Naive thymus-derived CD4-positive, alpha-beta T cell (primary cell): ENCODE measurements around the gene UMODL1. TPM values are rescaled to one million over a fixed set of nuclear protein-coding genes. Genes with fewer than 3 reads are reported as not detected.

ENCODE experiments used
- ATAC-seq: fragments of 150-1000 bp; cut with Tn5 transposase; 2 replicates; pipeline ENCODE4 v1.10.0; 2021; ENCODE audit warnings: mild to moderate bottlenecking, moderate library complexity
- CTCF ChIA-PET: fragments of 350-600 bp; sonication (Branson Sonifier 250); formaldehyde crosslinking; loops from one replicate; lab custom pipeline; 2021; ENCODE audit warnings: antibody characterized with exemption; lab: Charles Lee
- POLR2A ChIA-PET: fragments of 350-600 bp; sonication (Branson Sonifier 250); formaldehyde crosslinking; loops from one replicate; lab custom pipeline; 2021; ENCODE audit warnings: antibody characterized with exemption, inconsistent platforms; lab: Charles Lee
- DNase-seq, 9 donors: peaks; one replicate each; pipeline versions ENCODE4 v3.0.0 to v3.0.0-alpha.2; 2020 to 2022; ENCODE audit warnings: mixed read lengths in 1 of 9
- H3K27ac ChIP-seq: one replicate; pipeline ENCODE4 v1.7.0; 2013; ENCODE audit warnings: mild to moderate bottlenecking, low read depth, low read length, moderate library complexity
- H3K27me3 ChIP-seq, 2 donors: one replicate each; pipeline ENCODE4 v1.7.0; 2013; ENCODE audit warnings: low read length in 2 of 2, mild to moderate bottlenecking in 2 of 2, moderate library complexity in 2 of 2; ENCODE audit not compliant: control insufficient read depth in 2 of 2, insufficient read depth in 2 of 2
- H3K36me3 ChIP-seq, 3 experiments: 1 replicate in 2 of 3; 2 replicates in 1 of 3; pipeline ENCODE4 v1.7.0; 2013; ENCODE audit warnings: low read length in 3 of 3, mild to moderate bottlenecking in 3 of 3, moderate library complexity in 1 of 3; ENCODE audit not compliant: insufficient read depth in 3 of 3, control insufficient read depth in 2 of 3
- H3K4me1 ChIP-seq, 2 donors: one replicate each; pipeline ENCODE4 v1.7.0; 2013; ENCODE audit warnings: low read length in 2 of 2, mild to moderate bottlenecking in 2 of 2, moderate library complexity in 1 of 2; ENCODE audit not compliant: control insufficient read depth in 2 of 2, insufficient read depth in 2 of 2
- H3K4me3 ChIP-seq: 2 replicates; pipeline ENCODE4 v1.7.0; 2013; ENCODE audit warnings: mild to moderate bottlenecking, low read length
- H3K9me3 ChIP-seq, 3 experiments: 1 replicate in 2 of 3; 2 replicates in 1 of 3; pipeline ENCODE4 v1.7.0; 2013; ENCODE audit warnings: low read length in 3 of 3; ENCODE audit not compliant: control insufficient read depth in 2 of 3
- H3K27ac Mint-ChIP-seq, 9 donors: one replicate each; pipeline ENCODE4 v1.8.0; 2020 to 2022; ENCODE audit warnings: mixed read lengths in 9 of 9, mild to moderate bottlenecking in 8 of 9, moderate library complexity in 5 of 9, inconsistent platforms in 2 of 9
- H3K27me3 Mint-ChIP-seq, 5 donors: one replicate each; pipeline ENCODE4 v1.8.0; 2021 to 2022; ENCODE audit warnings: mixed read lengths in 5 of 5, mild to moderate bottlenecking in 1 of 5
- H3K36me3 Mint-ChIP-seq, 5 donors: one replicate each; pipeline ENCODE4 v1.8.0; 2020 to 2022; ENCODE audit warnings: mixed read lengths in 5 of 5, mild to moderate bottlenecking in 3 of 5, inconsistent platforms in 1 of 5
- H3K4me1 Mint-ChIP-seq, 7 donors: one replicate each; pipeline ENCODE4 v1.8.0; 2020 to 2022; ENCODE audit warnings: mixed read lengths in 7 of 7, mild to moderate bottlenecking in 3 of 7, inconsistent platforms in 1 of 7
- H3K4me3 Mint-ChIP-seq, 10 donors: one replicate each; pipeline ENCODE4 v1.8.0; 2020 to 2022; ENCODE audit warnings: mild to moderate bottlenecking in 10 of 10, mixed read lengths in 10 of 10, moderate library complexity in 6 of 10, inconsistent platforms in 2 of 10
- H3K9me3 Mint-ChIP-seq, 11 donors: one replicate each; pipeline ENCODE4 v1.8.0; 2020 to 2022; ENCODE audit warnings: mixed read lengths in 11 of 11, mild to moderate bottlenecking in 4 of 11, inconsistent platforms in 1 of 11, moderate library complexity in 1 of 11
- intact Hi-C, 2 donors: fragments of 100-400 bp; cut with micrococcal nuclease; formaldehyde crosslinking; loops; one replicate each; pipeline ENCODE4 v1.15.1; 2023
- polyA plus RNA-seq, 2 donors: library from polyadenylated mRNA; unstranded; fragments of 300-500 nt; fragmentation: Illumina TruSeq; gene quantifications; one replicate each; pipeline ENCODE4 v1.2.3, GENCODE V29; 2021
- total RNA-seq, 6 experiments: library from RNA in 5 of 6; stranded (reverse) in 5 of 6; gene quantifications; 1 replicate in 5 of 6; 2 replicates in 1 of 6; pipeline ENCODE4 v1.2.3 and lab custom pipeline; 2021 to 2026

UMODL1 gene
- total and polyA plus RNA-seq, 7 experiments from 2014 or later = 0.11 to 1.7 (median 0.66) TPM; not detected in 1

DNA sequence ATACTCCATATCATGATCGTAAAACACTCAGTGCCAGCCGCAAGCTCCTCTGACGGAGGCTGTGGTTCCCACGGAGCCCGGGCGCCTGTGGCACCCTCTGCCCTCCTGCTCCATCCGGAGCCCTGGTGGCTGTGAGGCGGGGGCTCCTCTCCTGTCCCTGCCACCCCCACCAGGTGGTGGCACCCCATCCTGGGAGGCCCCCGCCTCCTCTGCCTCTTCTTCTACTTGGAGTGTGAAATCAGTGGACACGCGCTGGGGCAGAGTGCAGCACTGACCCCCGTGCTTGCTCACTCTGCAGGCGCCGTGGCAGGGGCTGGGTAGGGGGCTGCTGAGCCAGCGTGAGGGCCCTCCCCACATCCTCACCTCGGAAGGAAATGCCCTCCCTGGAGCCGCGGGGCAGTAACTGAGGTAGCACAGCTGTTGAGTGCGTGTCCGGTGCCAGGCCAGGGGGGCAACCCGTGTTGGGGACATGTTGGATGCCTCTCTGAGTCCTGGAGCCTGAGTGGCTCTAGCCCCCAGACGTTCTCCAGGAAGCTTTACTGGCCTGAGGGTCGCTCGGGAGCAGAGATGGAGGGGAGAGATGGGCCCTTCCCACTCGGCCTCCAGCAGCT is 89.1 kb downstream of the UMODL1 start:
- Histone ChIP-seq H3K4me3 (no peak overlapping the region), H3K9me3 (no peaks in the 10 kb centered on the region), H3K27ac (no peak overlapping the region), H3K4me1 (peaks cover 7 to 33% of the 10 kb centered on the region in 2 donors), H3K36me3 (no peaks in the 10 kb centered on the region), H3K27me3 (no peaks in the 10 kb centered on the region)
- Mint-ChIP-seq H3K4me1 (peaks cover 25 to 60% (median 47%) of the 10 kb centered on the region in 7 donors), H3K27ac (peak overlapping the region in 5 of 9 donors; percentile 45 to 81 (median 68)), H3K9me3 (no peaks in the 10 kb centered on the region), H3K36me3 (no peaks in the 10 kb centered on the region), H3K4me3 (peak overlapping the region in 4 of 10 donors; percentile 25 to 54 (median 43)), H3K27me3 (peaks cover 0 to 9% (median 0%) of the 10 kb centered on the region in 5 donors)
- ChIA-PET POLR2A (interaction anchor here (1.3 kb wide), 1 partner anchor 78 kb away, joined by 3 read pairs; no protein-coding TSS in a partner anchor), CTCF (interaction anchor here (0.8 to 1.5 kb wide), 3 partner anchors 14 to 100 kb away, joined by 3 to 5 read pairs (median 3); no protein-coding TSS in a partner anchor)
- DNase-seq (peak in 8 of 9 donors; percentile 8 to 66 (median 48)), ATAC-seq (peak; percentile 61)
- intact Hi-C loops = loop anchor here in 1 of 2 donors (5.0 kb wide), 1 partner anchor 77 kb away; no protein-coding TSS in a partner anchor

DNA sequence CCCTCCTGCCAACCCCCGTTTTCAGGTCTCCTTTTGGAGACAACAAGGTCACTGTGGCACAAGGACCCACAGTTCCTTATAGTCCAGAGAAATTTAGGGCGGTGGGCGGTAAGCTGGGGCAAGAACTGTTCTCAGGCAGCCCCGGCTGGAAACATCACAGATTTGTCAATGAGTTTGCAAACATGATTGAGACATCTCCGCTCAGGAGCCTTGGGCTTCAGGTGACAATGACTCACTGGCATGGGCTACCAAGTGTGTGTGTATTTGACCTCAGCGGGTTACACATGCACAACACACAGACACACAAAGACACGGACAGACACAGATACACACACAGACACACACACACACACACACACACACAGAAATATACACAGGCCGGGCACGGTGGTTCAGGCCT is 89.6 kb downstream of the UMODL1 start:
- Mint-ChIP-seq H3K9me3 (no peaks in the 10 kb centered on the region), H3K27me3 (peaks cover 0 to 12% (median 0%) of the 10 kb centered on the region in 5 donors), H3K36me3 (no peaks in the 10 kb centered on the region), H3K4me1 (peaks cover 27 to 58% (median 47%) of the 10 kb centered on the region in 7 donors), H3K27ac (peak overlapping the region in 4 of 9 donors; percentile 50 to 77 (median 72)), H3K4me3 (peak overlapping the region in 4 of 10 donors; percentile 2 to 64 (median 43))
- no peak for ATAC-seq
- POLR2A ChIA-PET = no interaction called here
- intact Hi-C loops = loop anchor here in 1 of 2 donors (5.0 kb wide), 1 partner anchor 77 kb away; no protein-coding TSS in a partner anchor
- Histone ChIP-seq H3K36me3 (no peaks in the 10 kb centered on the region), H3K4me3 (no peak overlapping the region), H3K9me3 (no peaks in the 10 kb centered on the region), H3K27me3 (no peaks in the 10 kb centered on the region), H3K27ac (no peak overlapping the region), H3K4me1 (peaks cover 7 to 33% of the 10 kb centered on the region in 2 donors)
- DNase-seq = peak in 1 of 9 donors; percentile 17
- CTCF ChIA-PET = interaction anchor here (0.8 to 1.5 kb wide), 3 partner anchors 15 to 99 kb away, joined by 3 to 5 read pairs (median 3); no protein-coding TSS in a partner anchor

DNA sequence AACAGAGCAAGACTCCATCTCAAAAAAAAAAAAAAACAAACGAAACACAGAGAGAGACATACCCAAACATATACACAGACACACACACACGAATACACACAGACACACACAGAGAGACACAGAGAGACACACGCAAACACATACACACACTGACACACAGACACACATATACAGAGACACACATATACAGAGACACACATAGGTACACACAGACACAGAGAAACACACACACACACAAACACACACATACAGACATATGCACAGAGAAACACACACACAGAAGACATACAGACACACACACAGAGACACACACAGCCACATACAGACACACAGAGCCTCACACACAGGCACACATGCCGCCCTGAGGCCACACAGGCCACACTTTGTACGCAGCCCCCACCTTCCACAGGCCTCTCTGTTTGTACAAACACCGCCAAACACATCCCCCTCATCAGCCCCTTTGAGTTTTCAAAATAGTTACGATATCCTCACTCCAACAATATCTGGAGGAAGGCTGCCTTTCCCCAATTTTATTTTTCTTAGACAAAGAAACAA is 90.4 kb downstream of the UMODL1 start:
- Mint-ChIP-seq H3K4me1 (peaks cover 27 to 58% (median 47%) of the 10 kb centered on the region in 7 donors), H3K9me3 (no peaks in the 10 kb centered on the region), H3K36me3 (no peaks in the 10 kb centered on the region), H3K27ac (peak overlapping the region; percentile 6 to 89 (median 68)), H3K27me3 (peaks cover 0 to 9% (median 0%) of the 10 kb centered on the region in 5 donors), H3K4me3 (peak overlapping the region; percentile 0 to 77 (median 34))
- H3K36me3 ChIP-seq = no peaks in the 10 kb centered on the region
- no peaks in the 10 kb centered on the region for H3K27me3 ChIP-seq
- no peak overlapping the region for H3K27ac ChIP-seq
- no peaks in the 10 kb centered on the region for H3K9me3 ChIP-seq
- ATAC-seq = no peak
- intact Hi-C loops = loop anchor here in 1 of 2 donors (5.0 kb wide), 1 partner anchor 76 kb away; no protein-coding TSS in a partner anchor
- H3K4me3 ChIP-seq = no peak overlapping the region
- POLR2A ChIA-PET = no interaction called here
- peak in 1 of 9 donors; percentile 19 for DNase-seq
- CTCF ChIA-PET = no interaction called here
- peaks cover 7 to 33% of the 10 kb centered on the region in 2 donors for H3K4me1 ChIP-seq

DNA sequence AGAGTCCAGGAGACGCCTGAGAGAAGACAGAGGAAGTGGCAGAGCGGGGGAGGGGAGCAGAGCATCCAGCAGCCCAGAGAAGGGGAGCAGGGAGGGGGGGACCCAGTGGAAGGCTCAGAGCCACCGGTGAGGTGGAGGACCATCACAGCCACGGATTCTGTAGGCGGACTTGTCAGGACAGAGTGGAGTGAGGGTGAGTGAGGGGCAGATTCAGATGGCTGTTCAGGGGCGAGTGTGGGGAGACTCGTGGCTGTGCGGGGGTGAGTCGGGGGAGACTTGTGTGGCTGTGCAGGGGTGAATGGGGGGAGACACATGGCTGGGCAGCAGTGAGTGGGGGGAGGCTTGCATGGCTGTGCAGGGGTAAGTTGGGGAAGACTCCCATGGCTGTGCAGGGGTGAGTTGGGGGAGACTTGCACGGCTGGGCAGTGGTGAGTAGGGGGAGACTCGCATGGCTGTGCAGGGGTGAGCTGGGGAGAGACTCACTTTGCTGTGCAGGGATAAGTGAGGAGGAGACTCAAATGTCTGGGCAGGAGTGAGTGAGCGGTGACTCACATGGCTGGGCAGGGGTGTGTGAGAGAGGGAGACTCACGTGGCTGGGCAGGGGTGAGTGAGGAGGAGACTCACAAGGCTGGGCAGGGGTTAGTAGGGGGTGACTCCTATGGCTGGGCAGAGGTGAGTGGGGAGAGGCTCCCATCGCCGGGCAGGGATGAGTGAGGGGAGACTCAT is 91.0 kb downstream of the UMODL1 start:
- H3K36me3 Mint-ChIP-seq = no peaks in the 10 kb centered on the region
- no peak overlapping the region for H3K4me3 ChIP-seq
- POLR2A ChIA-PET = no interaction called here
- ATAC-seq (no peak), DNase-seq (peak in 7 of 9 donors; percentile 23 to 56 (median 48))
- H3K27me3 ChIP-seq = no peaks in the 10 kb centered on the region
- intact Hi-C loops = loop anchor here in 1 of 2 donors (5.0 kb wide), 1 partner anchor 75 kb away; no protein-coding TSS in a partner anchor
- no peaks in the 10 kb centered on the region for H3K36me3 ChIP-seq
- H3K27ac ChIP-seq = no peak overlapping the region
- peaks cover 27 to 58% (median 47%) of the 10 kb centered on the region in 7 donors for H3K4me1 Mint-ChIP-seq
- peaks cover 0 to 9% (median 0%) of the 10 kb centered on the region in 5 donors for H3K27me3 Mint-ChIP-seq
- H3K9me3 Mint-ChIP-seq = no peaks in the 10 kb centered on the region
- CTCF ChIA-PET = no interaction called here
- no peaks in the 10 kb centered on the region for H3K9me3 ChIP-seq
- H3K4me3 Mint-ChIP-seq = peak overlapping the region in 9 of 10 donors; percentile 4 to 77 (median 41)
- peaks cover 7 to 33% of the 10 kb centered on the region in 2 donors for H3K4me1 ChIP-seq
- peak overlapping the region; percentile 6 to 89 (median 68) for H3K27ac Mint-ChIP-seq

DNA sequence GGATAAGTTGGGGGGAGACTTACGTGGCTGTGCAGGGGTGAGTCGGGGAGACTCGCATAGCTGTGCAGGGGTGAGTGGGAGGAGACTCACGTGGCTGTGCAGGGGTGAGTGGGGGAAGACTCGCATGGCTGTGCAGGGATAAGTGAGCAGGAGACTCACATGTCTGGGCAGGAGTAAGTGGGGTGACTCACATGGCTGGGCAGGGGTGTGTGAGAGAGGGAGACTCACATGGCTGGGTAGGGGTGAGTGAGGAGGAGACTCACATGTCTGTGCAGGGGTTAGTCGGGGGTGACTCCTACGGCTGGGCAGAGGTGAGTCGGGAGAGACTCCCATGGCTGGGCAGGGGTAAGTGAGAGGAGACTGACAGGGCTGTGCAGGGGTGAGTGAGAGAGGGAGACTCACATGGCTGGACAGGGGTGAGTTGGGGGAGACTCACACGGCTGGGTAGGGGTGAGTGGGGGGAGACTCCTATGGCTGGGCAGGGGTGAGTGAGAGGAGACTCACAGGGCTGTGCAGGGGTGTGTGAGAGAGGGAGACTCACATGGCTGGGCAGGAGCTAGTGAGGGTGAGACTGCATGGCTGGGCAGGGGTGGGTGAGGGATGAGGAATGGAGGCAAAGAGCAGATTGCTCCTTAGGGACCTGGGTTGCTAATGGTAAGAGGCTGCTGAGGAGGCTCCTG is 91.9 kb downstream of the UMODL1 start:
- ChIA-PET CTCF (no interaction called here), POLR2A (no interaction called here)
- ATAC-seq (peak; percentile 19), DNase-seq (no peak)
- Mint-ChIP-seq H3K27me3 (peaks cover 0 to 7% (median 0%) of the 10 kb centered on the region in 5 donors), H3K9me3 (no peaks in the 10 kb centered on the region), H3K27ac (peak overlapping the region in 7 of 9 donors; percentile 29 to 77 (median 61)), H3K4me1 (peaks cover 27 to 58% (median 47%) of the 10 kb centered on the region in 7 donors), H3K36me3 (no peaks in the 10 kb centered on the region), H3K4me3 (peak overlapping the region in 4 of 10 donors; percentile 18 to 65 (median 46))
- intact Hi-C loops = loop anchor here in 1 of 2 donors (5.0 kb wide), 1 partner anchor 74 kb away; no protein-coding TSS in a partner anchor
- H3K36me3 ChIP-seq = no peaks in the 10 kb centered on the region
- H3K9me3 ChIP-seq = no peaks in the 10 kb centered on the region
- H3K27me3 ChIP-seq = no peaks in the 10 kb centered on the region
- H3K4me1 ChIP-seq = peaks cover 7 to 33% of the 10 kb centered on the region in 2 donors
- H3K27ac ChIP-seq = no peak overlapping the region
- H3K4me3 ChIP-seq = no peak overlapping the region
